ENCODE results near the gene HKDC1.
A peak's percentile ranks its signal among the peaks of the same experiment; 100 is the strongest.

The HKDC1 gene

DNA sequence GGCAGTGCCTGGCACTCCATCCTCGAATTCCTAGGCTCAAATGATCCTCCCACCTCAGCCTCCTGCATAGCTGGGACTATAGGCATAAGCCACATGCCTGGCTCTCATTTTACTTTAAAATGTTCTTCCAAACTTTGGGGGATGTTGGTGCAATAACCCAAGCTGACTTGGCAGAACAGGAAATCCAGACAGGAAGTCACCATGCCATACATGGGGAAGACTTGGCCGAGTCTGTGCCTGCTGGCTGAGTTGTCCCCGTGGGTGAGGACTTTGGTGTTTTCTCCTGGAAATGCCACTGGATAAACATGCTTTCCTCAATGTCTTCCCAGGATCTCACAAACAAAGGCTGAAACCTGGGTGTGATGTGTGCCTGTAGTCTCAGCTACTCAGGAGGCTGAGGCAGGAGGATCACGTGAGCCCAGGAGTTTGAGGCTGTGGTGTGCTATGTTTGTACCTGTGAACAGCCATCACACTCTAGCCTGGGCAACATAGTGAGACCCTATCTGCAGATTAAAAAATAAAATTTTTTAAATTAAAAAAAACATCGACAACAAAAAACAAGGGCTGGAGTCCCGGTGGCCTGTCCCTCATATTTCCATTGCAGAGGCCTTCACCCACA is 19.8 kb downstream of the HKDC1 start:
- DNase-seq (ENCODE audit: low read depth): no peak
- in situ Hi-C loops (cut with HindIII; ENCODE audit: low sequenced_read_pairs): no loop called here
- TF ChIP-seq, protein P1, sequence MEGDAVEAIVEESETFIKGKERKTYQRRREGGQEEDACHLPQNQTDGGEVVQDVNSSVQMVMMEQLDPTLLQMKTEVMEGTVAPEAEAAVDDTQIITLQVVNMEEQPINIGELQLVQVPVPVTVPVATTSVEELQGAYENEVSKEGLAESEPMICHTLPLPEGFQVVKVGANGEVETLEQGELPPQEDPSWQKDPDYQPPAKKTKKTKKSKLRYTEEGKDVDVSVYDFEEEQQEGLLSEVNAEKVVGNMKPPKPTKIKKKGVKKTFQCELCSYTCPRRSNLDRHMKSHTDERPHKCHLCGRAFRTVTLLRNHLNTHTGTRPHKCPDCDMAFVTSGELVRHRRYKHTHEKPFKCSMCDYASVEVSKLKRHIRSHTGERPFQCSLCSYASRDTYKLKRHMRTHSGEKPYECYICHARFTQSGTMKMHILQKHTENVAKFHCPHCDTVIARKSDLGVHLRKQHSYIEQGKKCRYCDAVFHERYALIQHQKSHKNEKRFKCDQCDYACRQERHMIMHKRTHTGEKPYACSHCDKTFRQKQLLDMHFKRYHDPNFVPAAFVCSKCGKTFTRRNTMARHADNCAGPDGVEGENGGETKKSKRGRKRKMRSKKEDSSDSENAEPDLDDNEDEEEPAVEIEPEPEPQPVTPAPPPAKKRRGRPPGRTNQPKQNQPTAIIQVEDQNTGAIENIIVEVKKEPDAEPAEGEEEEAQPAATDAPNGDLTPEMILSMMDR (IDR thresholded peaks at IDR 0.05; ENCODE audit: low read depth, low read length, missing control alignments): no peak
- H3K4me3 ChIP-seq (ENCODE audit: low read depth, low read length): no peak overlapping the region

DNA sequence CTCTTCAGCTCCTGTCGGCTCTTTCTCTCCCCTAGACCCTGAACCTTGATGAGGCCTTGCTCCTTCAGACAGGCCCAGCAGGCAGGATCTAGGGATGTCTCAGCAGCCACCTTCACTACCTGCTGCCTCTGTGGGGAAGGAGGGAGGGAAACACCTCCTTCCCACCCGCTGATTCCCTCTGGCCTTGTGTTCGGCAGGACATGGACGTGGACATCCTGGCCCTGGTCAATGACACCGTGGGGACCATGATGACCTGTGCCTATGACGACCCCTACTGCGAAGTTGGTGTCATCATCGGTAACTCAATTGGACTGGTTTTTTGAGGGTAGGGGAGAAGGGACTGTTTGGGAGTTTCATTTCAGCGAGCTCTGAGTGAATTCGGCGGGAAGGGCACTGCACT is 20.3 kb downstream of the HKDC1 start:
- TF ChIP-seq, protein P1 (IDR thresholded peaks at IDR 0.05; ENCODE audit: low read depth, low read length, missing control alignments): no peak
- no peak overlapping the region for H3K4me3 ChIP-seq (ENCODE audit: low read depth, low read length)
- no peak for DNase-seq (ENCODE audit: low read depth)
- in situ Hi-C loops (cut with HindIII; ENCODE audit: low sequenced_read_pairs): no loop called here

DNA sequence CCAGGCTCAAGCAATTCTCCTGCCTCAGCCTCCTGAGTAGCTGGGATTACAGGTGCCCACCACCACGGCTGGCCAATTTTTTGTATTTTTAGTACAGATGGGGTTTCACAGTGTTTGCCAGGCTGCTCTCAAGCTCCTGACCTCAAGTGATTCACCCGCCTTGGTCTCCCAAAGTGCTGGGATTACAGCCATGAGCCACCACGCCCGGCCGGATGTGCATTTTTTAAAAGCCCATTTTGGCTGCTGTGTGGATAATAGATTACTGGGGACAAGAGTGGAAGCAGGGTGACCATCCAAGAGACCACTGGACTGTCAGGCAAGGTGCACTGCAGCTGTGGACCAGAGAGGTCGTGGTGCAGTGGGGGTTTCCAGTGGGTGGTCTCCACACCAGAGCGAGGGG is 21.4 kb downstream of the HKDC1 start:
- in situ Hi-C loops (cut with HindIII; ENCODE audit: low sequenced_read_pairs): no loop called here
- H3K4me3 ChIP-seq (ENCODE audit: low read depth, low read length): no peak overlapping the region
- DNase-seq (ENCODE audit: low read depth): peak; percentile 28
- TF ChIP-seq, protein P1 (IDR thresholded peaks at IDR 0.05; ENCODE audit: low read depth, low read length, missing control alignments): no peak

DNA sequence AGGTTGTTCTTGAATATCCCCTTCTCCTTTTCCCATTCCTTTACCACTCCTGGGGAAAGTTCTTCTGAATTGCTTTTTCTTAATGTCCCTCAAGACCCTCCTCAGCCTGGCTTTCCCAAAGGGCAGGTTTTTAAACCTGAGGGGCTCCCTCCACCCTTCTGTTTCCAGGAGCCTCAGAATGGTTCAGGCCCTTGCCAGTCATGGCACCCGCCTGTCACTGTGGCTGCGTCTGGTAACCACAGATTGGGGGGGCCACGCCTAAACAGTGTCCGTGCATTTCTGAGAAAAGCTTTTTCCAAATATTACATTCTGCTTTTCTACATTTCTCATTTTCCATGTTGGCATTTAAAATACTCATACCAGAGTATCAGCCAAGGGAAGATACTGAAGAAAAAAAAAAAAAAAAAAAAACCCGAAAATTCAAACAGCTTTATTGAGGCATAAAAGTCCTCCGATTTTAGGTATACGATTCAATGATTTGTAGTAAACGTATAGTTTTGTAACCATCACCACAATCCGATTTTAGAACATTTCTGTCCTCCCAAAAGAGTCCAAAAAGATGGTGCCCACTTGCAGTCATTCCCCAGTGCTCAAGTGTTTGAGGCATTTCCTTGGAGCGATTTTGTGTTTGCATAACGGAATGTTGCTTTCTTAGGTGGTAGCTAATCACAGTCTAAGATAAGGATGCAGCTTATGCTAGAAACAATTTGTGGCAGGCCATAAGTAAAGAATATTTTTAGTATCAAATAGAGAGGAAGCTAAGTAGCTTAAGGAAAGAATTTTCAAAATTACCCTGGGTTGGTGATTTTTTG is 22.1 kb downstream of the HKDC1 start:
- TF ChIP-seq, protein P1 (IDR thresholded peaks at IDR 0.05; ENCODE audit: low read depth, low read length, missing control alignments): no peak
- in situ Hi-C loops (cut with HindIII; ENCODE audit: low sequenced_read_pairs): no loop called here
- no peak overlapping the region for H3K4me3 ChIP-seq (ENCODE audit: low read depth, low read length)
- no peak for DNase-seq (ENCODE audit: low read depth)

DNA sequence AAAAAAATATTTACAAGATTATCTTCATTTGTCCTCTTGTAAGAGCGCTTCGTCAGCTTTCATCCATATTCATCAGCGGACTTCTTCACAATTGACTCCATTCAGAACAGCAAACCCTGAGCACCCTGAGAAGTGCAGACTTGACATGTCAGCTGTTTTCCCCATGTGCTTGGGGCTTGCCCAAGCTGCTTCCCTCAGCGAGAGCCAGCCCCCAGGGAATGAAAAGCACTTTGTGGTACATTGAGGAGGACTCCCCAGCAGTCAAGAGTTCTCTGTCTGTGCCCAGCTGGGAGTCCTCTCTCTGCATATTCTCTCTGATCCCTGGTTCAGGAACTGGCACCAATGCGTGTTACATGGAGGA is 22.7 kb downstream of the HKDC1 start:
- in situ Hi-C loops (cut with HindIII; ENCODE audit: low sequenced_read_pairs): no loop called here
- TF ChIP-seq, protein P1 (IDR thresholded peaks at IDR 0.05; ENCODE audit: low read depth, low read length, missing control alignments): no peak
- no peak overlapping the region for H3K4me3 ChIP-seq (ENCODE audit: low read depth, low read length)
- DNase-seq (ENCODE audit: low read depth): no peak

DNA sequence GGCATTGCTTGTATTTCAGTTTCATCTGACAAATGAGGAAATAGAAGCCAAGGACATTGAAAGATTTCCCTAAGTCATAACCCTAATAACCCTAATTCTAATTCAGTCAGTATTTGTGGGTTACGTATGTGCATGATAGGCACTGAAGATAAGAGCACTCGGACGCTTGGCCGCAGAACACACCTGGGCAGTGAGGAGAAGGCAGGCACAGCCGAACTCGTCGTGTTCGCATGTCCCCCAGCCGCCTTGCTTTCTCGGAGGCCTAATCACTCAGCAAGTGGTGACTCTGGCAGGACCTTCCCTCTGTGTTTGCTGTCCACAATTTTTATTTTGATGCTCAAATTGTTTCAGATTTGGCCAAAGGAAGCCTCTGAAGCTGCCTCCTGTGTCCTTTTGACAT is 23.7 kb downstream of the HKDC1 start:
- in situ Hi-C loops (cut with HindIII; ENCODE audit: low sequenced_read_pairs): no loop called here
- no peak overlapping the region for H3K4me3 ChIP-seq (ENCODE audit: low read depth, low read length)
- DNase-seq (ENCODE audit: low read depth): no peak
- TF ChIP-seq, protein P1 (IDR thresholded peaks at IDR 0.05; ENCODE audit: low read depth, low read length, missing control alignments): no peak
